Fibroblast of skin of abdomen (primary cell): Measurements from ENCODE around the gene CIRBP.

Experiments
- DNase-seq: peaks from one replicate; pipeline ENCODE4 v3.0.0-alpha.2; 2013

CIRBP gene

DNA sequence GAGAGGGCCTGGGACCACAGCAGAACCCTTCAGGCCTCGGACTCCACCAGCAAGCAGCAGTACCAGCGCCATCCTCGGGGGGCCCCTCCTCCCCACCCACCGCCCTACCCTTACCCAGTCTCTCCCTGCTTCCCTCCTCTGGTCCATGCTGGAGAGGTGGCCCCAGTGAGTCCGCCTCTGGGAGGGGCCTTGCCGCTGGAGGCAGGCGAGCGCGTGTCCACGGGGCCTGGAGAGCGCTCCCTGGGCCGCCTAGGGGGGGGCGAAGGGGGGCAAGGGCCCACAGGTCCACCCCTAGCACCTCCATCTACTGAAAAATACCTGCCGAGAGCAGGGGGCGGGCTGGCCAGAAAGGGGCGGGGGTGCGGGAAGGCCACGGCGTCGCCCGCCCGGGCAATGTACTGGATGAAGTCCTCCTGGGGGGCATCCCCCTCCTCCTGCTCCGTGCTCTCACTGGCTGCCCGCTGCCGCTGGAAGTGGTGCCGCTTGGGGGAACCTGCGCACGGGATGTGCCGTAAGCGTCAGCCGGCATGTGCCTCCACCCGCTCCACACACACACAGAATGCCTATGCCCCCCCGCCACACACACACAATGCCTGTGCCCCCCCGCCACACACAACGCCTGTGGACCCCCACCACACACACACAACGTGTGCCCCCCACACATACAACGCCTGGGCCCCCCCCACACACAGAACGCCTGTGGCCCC, 38.2 kb upstream of the CIRBP start:
- DNase-seq: no peak

DNA sequence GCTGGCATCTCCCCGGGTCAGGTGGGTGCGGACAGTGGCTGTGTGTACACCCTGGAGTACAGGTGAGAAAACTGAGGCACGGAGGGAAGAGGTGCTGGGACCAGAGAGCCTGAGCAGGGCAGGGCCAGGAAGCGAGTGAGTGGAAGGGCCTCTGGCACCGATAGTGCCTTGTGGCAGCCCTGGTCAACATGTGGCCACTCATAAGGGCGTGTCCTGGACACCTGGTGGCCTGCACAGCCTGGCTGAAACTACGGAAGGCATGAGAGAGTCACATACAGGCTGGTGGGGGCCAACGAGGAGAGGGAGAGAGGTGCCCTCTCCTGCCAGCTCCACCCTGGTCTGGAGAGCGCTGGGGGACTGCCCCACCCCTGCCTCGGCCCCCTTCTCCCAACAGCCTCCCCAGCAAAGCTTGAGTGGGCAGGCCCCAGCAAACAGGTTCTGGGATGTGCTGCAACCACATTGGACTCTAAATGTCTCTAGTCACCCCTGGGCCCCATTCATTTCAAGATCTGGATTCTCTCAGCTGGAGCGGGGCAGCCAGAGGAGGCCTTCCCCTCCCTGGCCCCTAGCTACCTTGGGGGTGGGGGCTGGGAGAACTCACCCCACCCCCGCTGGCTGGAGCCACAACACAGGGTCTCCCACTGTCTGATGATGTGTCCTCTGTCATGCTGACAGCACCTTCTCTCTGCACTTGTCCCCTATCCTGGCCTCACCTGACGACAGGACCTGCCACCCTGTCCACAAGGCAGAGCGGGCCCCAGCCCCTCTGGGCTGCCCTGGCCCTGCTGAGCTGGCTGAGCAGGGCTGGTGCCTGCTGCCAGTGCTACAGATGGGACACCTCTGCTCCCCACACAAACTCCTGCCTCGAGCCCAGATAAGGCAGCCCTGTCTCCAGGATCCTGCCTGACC, 37.1 kb upstream of the CIRBP start:
- DNase-seq: no peak

DNA sequence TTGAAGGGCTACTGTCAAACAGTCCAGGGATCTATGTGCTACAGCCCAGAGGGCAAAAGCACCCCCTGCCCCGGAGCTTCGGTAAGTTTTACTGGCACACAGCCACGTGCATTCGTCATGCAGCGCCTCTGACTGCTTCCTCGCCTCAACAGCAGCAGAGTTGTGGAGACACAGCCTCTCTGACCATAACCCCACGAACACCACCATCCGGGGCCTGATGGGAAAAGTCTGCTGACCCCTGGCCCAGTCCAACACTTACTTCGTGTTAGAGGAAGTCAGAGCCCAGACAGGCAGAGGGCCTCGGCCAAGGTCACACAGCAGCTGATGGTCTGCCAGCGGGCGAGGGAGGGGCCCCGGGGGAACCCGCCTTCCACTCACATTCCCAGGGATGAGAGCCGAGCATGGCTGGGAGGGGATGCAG, 36.5 kb upstream of the CIRBP start:
- peak; percentile 51 for DNase-seq

DNA sequence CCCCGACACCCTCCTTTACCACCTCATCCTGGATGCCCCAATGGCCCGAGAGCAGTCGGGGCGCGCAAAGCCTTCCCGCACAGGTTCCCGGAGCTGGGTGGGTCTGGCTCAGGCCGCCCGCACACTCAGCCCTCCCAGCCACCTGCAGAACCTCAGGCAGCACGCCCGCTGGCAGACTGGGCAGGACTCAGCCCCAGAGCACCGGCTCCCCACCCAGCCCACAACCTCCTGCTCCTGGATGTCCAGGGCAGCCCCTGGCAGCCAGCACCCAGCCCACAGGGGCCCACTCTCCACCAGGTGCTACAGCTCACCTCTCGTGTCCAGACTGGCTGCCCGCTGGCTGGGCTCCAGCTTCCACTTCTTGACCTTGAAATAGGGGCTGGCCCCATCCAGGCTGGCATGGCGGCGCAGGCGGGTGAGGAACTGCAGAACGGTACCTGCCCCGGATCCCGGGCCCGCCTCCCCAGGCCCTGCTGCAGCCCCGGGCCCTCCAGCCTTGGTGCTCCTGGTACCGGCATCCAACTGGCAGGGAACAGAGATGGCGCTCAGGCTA, 35.9 kb upstream of the CIRBP start:
- no peak for DNase-seq

DNA sequence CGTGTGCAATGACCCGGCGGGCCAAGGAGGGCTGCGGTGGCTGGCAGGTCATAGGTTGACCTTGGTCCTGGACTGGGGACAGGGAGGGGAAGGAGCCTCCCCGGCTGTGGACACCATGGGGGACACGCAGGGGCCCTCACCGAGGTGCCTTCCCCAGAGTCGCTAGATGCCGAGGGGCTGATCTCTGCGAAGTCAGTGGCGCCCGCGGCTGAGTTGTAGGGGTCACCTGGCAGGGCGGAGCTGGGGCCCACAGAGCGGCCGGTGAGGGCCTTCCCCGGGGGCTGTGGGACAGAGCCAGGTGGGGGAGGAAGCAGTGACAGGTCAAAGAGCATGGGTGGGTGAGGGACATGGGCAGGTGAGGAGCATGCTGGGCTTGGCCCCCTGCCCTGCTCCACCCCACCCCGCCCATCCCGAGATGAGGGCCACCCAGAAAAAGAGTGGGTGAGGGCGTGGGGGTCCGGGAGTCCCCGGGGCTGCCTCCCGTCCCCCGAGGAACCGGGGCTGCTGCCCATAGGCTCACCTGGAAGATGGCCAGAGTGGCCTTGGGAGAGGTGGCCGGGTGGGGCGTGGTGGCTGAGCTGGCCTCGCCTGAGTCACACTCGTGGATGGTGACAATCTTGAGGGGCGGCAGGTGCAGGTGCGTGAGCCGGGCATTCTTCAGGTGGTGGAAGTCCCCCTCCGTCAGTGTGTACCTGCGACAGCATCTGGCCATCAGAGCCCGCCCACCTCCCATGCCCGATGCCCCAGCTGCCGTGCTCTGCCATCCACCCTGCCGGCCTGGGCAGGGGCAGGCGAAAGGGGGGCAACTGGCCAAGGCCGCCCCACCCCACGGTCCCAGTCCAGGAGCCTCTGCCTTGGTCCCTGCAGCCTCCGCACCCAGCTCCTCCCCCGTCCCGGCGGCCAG, 34.8 kb upstream of the CIRBP start:
- DNase-seq: no peak

DNA sequence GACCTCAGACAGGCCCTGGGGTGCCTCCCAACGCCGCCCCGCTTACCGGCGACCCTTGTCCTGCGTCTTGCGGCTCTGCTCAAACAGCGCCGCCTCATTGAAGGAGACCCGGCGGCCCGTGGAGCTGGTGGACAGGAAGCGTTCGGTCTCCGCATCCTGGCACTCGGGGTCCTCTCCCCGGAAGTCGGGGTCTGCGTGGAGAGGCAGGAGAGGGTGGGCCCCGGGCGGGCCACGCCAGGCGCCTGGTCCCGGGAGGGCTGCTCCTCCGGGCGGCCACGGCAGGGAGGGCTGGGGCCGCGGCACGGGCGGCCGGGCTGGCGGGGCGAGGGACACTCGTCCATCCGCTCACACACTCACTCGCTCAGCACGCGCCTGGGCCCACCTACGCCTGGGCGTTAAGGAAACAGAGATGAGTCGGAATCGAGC, 34.2 kb upstream of the CIRBP start:
- no peak for DNase-seq

DNA sequence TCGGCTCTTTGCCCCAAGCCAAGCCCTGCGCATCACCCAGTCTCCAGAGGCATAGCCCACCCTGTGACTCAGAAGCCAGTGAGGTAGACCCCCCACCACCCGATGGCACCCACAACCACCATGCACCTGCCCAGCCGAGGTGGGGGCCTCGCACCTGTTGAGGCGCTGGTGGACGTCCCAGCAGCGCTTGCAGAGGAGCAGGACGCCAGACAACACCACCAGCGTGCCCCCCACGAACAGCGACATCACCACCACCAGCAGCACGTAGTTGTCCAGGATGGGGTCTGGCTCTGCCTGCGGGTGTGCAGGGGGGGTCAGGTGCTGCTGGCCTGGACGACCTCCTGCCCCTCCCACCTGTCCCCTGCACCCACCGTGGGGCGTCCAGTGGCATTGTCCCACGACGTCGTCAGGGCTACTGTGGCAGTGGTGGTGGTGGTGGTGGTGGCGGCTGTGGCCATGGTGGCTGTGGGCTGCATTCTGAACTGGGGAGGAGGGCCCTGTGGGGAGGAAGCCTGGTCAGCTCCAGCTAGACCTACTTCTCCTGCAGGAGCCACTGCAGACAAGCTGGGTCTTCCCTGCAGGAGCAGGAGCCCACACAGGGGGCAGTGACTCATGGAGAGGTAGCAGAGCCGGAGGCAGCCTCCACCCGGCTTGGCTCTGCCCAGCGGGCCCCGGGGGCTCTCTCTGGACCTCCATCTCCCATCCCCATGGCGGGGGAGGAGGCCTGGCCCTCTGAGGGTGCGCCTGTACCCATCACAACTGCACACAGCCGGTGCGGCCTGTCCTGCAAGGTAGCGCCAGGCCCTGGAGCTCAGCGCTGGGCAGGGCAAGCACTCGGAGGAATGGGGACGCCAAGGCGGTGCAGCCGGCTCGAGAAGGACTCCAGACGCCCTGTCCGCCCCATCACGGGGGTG, 33.2 kb upstream of the CIRBP start:
- peak; percentile 38 for DNase-seq

DNA sequence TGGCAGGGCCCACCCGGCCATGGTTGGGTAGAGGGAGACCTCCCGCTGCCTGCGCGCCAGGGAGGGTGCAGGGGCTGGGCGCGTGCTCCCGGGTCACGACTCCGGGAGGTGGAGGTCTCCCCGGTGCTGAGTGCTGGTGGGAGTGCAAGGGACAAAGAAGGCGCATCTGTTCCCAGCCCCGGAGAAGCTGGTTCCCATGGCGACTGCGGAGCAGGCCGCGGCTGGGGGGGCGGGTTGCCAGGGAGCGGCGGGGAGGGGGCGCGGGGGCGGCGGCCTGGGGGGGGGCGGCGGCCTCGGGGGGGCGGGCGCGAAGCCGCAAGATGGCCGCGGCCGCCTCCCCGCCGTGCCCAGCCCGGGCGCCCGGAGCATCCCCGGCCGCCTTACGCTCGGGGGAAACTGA, 32.6 kb upstream of the CIRBP start:
- DNase-seq: no peak

DNA sequence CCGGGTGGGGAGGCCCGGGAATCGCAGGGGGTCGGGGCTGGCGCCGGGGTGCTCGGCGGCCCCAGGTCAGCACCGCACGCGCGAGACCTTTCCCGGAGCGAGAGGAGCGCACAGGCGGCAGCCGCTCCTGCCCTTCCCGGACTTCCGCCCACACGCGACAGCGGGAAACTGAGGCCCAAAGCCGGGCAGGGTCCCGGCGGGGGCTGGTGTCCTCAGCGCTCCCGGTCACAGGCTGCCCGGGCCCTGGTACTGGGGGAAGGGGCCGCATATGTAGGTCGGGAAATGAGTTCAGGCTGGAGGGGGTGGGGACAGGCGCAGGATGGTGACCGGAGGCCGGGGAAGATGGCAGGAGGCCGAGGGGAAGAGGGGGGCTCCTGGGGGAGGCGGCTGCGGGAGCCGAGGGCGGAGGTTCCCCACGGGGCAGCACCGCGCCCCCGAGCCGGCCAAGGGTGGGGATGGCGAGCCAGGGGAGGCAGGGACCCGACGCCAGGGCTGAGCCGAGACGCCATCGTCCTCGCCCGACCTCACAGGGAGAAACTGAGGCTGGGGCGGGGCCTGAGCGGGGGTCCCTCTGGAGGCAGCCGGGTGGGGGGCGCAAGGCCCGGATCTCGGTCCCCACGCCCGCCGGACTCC, 32.0 kb upstream of the CIRBP start:
- peak; percentile 28 for DNase-seq

DNA sequence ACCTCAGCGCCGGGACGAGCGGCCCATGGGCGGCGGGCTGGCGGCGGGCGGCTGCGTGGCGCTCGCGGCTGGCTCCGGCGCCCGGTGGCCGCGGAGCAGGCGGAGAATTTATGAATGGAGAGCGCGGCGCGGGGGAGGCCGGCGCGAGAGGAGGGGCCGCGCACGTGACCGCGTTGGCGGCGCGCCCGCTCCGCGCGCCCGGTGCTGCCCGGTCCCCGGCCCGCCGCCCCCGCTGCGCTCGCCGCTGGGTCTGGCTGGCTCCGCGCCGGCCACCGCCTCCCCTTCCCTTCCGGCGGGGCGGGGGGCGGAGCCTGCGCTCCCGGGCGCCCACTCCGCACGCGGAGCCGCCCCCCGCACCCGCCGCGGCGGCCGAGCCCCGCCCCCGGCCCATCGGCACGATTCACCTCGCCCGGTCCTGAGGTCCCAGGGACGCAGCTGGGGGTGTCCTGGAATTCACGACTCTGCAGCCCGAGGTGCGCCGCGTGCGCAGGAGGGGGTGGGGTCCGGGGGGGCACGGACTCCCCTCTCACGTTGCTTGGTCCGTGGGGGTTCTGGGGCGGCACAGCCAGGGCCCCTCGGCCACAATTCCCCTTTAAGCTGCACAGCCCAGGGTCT, 31.3 kb upstream of the CIRBP start, which contains the start of gene CBARP:
Gene CBARP (minus strand): TSS at position 252 of the 615 bp plus-strand sequence. CDS start 1,905 bp downstream, outside the sequence.
- peak; percentile 44 for DNase-seq

DNA sequence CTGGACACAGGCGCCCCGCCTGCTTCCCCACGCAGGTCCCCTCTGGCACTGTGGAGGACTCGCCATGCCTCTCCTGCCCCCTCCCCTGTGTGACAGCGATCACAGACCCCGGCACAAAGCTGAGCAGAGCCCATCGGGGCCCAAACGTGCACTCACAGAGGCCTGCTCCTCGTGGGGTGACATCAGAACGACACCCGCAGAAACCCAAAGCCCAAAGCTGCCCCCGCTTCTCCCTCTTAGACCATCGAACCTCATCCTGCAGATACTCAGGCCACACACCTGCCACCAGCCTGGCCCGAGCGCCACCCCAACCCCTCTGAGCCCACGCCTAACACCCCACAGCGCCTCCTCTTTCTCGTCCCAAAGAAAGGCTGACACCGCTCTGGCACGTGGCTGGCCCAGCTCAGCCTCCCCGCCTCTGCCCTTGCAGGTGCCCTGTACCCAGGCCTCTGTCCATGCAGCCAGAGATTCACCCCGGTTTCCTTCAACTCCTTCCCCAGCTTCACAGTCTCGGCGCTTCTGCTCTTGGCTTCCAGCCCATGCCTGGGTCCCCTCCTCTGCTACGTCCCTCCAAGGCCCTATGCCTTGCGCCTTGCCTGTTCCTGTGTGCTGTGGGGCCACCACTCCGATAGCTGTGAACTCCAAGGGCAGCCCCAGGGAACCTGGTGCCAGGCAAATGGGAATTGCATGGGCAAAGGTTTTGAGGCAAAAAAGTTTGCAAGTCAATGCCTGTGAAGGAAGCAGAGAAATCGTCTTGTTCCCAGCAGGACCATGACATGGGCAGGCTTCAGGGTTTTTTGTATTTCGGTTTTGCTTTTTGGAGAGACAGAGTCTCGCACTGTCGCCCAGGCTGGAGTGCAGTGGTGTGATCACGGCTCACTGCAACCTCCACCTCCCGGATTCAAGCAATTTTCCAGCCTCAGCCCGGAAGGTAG, 30.5 kb upstream of the CIRBP start:
- DNase-seq: no peak

DNA sequence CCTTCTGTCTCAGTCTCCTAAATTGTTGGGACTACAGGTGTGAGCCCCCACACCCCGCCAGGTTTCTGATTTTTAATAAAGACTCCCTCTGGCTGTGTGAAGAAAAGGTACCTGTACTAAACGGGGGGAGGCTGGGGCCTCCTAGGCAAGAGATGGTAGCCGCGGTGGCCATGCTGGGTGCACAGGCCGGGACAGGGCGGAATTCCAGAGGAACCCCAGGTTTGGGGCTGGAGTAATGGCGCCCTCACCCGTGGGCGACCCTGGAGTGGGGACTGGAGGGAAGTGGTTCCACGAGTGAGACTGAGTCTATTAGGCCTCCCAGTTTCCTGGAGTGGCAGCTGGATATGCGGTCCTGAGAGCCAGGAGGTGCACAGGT, 29.7 kb upstream of the CIRBP start:
- no peak for DNase-seq

DNA sequence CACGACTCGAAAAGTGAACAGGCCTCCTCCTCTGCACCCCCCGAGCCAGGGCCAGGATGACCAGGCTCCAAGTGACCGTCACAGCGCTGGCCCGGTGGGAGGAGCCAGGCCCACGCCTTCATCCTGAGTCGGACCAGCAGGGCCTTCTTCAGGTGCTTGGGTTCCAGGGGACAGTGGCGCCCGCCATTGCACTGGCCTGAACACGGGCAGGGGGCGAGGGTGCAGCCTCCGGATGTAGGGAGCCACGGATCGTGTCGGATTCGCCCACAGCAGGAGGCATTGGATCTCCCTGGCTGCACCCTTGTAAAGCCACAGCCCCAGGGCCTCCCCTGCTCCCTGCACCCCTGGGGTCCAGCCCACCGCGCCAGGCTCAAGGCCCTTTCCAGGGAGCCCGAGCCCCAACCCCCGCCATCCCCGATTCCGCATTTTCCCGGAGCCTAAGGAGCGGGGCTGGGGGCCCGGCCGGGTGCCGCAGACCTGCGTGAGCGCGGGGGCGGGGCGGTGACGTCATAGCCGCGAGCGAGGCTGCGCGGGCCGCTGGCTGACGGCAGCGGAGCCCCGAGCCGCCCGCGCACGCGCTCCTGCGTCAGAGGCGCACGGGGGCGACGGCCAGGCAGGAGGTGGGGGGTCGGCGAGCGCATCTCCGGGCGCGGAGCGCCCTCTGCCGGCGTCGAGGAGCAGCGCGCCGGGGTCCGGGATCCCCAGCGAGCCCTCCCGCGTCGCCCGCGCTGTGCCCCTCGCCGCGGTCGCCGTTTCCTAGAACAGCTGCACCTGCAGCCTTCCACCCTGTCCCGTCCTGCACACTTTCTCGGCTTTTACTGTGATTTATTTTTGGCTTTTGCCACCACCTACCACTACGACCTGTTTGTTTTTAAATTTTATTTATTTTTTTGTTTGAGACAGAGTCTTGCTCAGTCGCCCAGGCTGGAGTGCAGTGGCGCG, 29.1 kb upstream of the CIRBP start:
- peak; percentile 91 for DNase-seq

DNA sequence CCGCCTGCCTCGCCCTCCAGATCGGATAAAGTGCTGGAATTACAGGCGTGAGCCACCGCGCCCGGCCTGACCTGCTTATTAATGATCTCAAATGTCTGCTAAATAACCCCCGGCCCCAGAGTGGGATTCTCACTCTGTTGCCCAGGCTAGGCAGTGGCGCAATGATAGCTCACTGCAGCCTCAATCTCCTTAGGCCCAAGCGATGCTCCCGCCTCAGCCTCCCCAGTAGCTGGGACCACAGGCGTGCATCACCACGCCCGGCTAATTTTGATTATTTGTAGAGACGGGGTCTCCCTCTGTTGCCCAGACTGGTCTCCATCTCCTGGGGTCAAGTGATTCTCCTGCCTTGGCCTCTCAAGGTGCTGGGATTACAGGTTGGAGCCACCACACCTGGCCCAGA, 28.2 kb upstream of the CIRBP start:
- no peak for DNase-seq

DNA sequence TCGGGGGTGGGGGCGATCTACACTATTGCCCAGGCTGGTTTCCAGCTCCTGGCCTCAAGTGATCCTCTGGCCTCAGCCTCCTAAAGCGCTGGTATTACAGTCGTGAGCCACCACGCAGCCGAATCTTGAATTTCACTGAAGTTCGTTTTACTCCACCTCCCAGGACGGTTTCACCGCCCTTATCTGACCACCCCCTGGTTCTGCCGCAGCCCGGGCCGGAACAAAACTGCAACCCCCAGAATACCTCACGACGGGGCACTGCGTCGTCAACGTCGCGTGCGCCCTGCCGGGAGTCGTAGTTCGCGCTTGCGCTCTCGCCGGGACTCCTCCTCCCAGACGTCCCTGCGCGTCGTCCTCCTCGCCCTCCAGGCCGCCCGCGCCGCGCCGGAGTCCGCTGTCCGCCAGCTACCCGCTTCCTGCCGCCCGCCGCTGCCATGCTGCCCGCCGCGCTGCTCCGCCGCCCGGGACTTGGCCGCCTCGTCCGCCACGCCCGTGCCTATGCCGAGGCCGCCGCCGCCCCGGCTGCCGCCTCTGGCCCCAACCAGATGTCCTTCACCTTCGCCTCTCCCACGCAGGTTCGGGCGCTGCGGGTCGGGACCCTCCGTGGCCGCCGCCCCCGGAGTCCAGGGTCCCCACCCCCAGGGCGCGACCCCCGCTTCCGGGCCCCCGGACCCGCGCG, 27.6 kb upstream of the CIRBP start, which contains the start of gene ATP5F1D:
Gene ATP5F1D (plus strand): TSS at position 335 of the 679 bp plus-strand sequence. CDS start 100 bp downstream, at position 435.
- peak; percentile 93 for DNase-seq

DNA sequence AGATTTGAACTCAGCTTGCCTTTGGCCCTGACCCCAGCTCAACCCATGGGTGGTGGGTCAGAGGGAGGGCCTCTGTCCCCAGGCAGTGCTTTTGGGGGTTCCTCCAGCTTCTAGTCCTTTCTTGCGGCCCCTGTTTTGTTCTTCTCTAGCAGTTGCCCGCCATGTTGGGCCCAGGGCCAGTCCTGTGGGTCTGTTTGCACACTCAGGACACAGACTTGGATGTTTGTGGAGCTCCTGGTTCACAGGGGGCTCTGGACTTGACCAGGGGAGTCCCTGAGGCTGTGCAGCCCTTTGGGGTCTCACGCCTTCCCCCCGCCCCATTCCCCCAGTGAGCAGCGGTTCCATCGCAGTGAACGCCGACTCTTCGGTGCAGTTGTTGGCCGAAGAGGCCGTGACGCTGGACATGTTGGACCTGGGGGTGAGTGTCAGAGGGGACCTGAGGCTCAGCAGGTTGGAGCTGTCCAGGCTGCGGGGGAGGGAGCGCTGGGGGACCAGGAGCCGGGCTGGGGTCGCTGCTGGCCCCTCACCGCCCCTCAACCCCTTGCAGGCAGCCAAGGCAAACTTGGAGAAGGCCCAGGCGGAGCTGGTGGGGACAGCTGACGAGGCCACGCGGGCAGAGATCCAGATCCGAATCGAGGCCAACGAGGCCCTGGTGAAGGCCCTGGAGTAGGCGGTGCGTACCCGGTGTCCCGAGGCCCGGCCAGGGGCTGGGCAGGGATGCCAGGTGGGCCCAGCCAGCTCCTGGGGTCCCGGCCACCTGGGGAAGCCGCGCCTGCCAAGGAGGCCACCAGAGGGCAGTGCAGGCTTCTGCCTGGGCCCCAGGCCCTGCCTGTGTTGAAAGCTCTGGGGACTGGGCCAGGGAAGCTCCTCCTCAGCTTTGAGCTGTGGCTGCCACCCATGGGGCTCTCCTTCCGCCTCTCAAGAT, 25.1 kb upstream of the CIRBP start:
- peak; percentile 82 for DNase-seq
